Duodenal mucosa (tissue), 2 donors: ENCODE measurements around the gene HMGA1.
A peak's percentile ranks its signal among the peaks of the same experiment; 100 is the strongest.

ENCODE experiments used
- H3K27ac ChIP-seq: one replicate; pipeline ENCODE4 v1.7.0; 2013; ENCODE audit warnings: low read depth, low read length
- H3K27me3 ChIP-seq, 2 donors: one replicate each; pipeline ENCODE4 v1.7.0; 2013; ENCODE audit warnings: low read length in 2 of 2, control low read depth in 1 of 2; ENCODE audit not compliant: insufficient read depth in 2 of 2, control insufficient read depth in 1 of 2
- H3K36me3 ChIP-seq, 2 donors: one replicate each; pipeline ENCODE4 v1.7.0; 2013; ENCODE audit warnings: low read length in 2 of 2, control low read depth in 1 of 2; ENCODE audit not compliant: insufficient read depth in 2 of 2, control insufficient read depth in 1 of 2
- H3K4me1 ChIP-seq, 2 donors: one replicate each; pipeline ENCODE4 v1.7.0; 2013; ENCODE audit warnings: low read length in 2 of 2, control low read depth in 1 of 2; ENCODE audit not compliant: insufficient read depth in 2 of 2, control insufficient read depth in 1 of 2
- H3K4me3 ChIP-seq, 2 donors: one replicate each; pipeline ENCODE4 v1.7.0; 2013; ENCODE audit warnings: low read length in 2 of 2, low read depth in 1 of 2
- H3K9ac ChIP-seq, 2 donors: one replicate each; pipeline ENCODE4 v1.7.0; 2013; ENCODE audit warnings: low read length in 2 of 2, low read depth in 1 of 2
- H3K9me3 ChIP-seq, 2 donors: one replicate each; pipeline ENCODE4 v1.7.0; 2013; ENCODE audit warnings: low read length in 2 of 2, control low read depth in 1 of 2; ENCODE audit not compliant: control insufficient read depth in 1 of 2

Gene HMGA1

GRCh38 chr6:34236443-34237315 is at the start of gene HMGA1:
Gene HMGA1 (plus strand): TSS chr6:34236873. CDS start chr6:34240781, 3,908 bp downstream.
- H3K9ac ChIP-seq: peak within 1 kb of the TSS; percentile 81 to 95
- H3K9me3 ChIP-seq: no peaks in the 10 kb centered on the region
- H3K36me3 ChIP-seq: peaks cover 9 to 10% of the 10 kb centered on the region in 2 donors
- H3K27ac ChIP-seq: peak within 1 kb of the TSS; percentile 96
- no peaks in the 10 kb centered on the region for H3K27me3 ChIP-seq
- peak within 1 kb of the TSS; percentile 73 to 80 for H3K4me3 ChIP-seq
- peaks cover 29 to 30% of the 10 kb centered on the region in 2 donors for H3K4me1 ChIP-seq

- Histone ChIP-seq H3K9ac (no peak overlapping the region), H3K4me3 (no peak overlapping the region), H3K27me3 (no peaks in the 10 kb centered on the region), H3K36me3 (no peaks in the 10 kb centered on the region), H3K9me3 (no peaks in the 10 kb centered on the region), H3K4me1 (no peaks in the 10 kb centered on the region), H3K27ac (no peak overlapping the region)
Measured at GRCh38 chr6:34189806-34190503, 46.7 kb upstream of the HMGA1 start.

GRCh38 chr6:34190504-34191122 is 46.1 kb upstream of the HMGA1 start:
- no peaks in the 10 kb centered on the region for H3K36me3 ChIP-seq
- no peaks in the 10 kb centered on the region for H3K27me3 ChIP-seq
- no peak overlapping the region for H3K4me3 ChIP-seq
- H3K4me1 ChIP-seq: no peaks in the 10 kb centered on the region
- no peak overlapping the region for H3K9ac ChIP-seq
- H3K27ac ChIP-seq: no peak overlapping the region
- H3K9me3 ChIP-seq: no peaks in the 10 kb centered on the region

- H3K4me1 ChIP-seq: peaks cover 5 to 6% of the 10 kb centered on the region in 2 donors
- no peak overlapping the region for H3K4me3 ChIP-seq
- no peak overlapping the region for H3K9ac ChIP-seq
- H3K36me3 ChIP-seq: no peaks in the 10 kb centered on the region
- H3K9me3 ChIP-seq: no peaks in the 10 kb centered on the region
- H3K27me3 ChIP-seq: peaks cover 3 to 5% of the 10 kb centered on the region in 2 donors
- H3K27ac ChIP-seq: no peak overlapping the region
Measured at GRCh38 chr6:34194772-34195171, 41.9 kb upstream of the HMGA1 start.

- Histone ChIP-seq H3K9ac (peak overlapping the region in 1 of 2 donors; percentile 70), H3K9me3 (no peaks in the 10 kb centered on the region), H3K36me3 (no peaks in the 10 kb centered on the region), H3K4me3 (peak overlapping the region; percentile 73 to 82), H3K27me3 (peaks cover 3 to 5% of the 10 kb centered on the region in 2 donors), H3K4me1 (peaks cover 5 to 6% of the 10 kb centered on the region in 2 donors), H3K27ac (no peak overlapping the region)
Measured at GRCh38 chr6:34195726-34196115, 41.0 kb upstream of the HMGA1 start.

GRCh38 chr6:34196116-34196832 is 40.4 kb upstream of the HMGA1 start:
- H3K4me1 ChIP-seq: peaks cover 5 to 6% of the 10 kb centered on the region in 2 donors
- no peak overlapping the region for H3K27ac ChIP-seq
- peak overlapping the region; percentile 65 to 70 for H3K9ac ChIP-seq
- no peaks in the 10 kb centered on the region for H3K36me3 ChIP-seq
- H3K27me3 ChIP-seq: peaks cover 3 to 5% of the 10 kb centered on the region in 2 donors
- peak overlapping the region; percentile 73 to 82 for H3K4me3 ChIP-seq
- no peaks in the 10 kb centered on the region for H3K9me3 ChIP-seq

- no peak overlapping the region for H3K27ac ChIP-seq
- H3K4me1 ChIP-seq: peaks cover 5 to 6% of the 10 kb centered on the region in 2 donors
- peak overlapping the region; percentile 65 to 70 for H3K9ac ChIP-seq
Measured at GRCh38 chr6:34196833-34197195, 39.9 kb upstream of the HMGA1 start.

GRCh38 chr6:34200340-34200971 is 36.2 kb upstream of the HMGA1 start:
- Histone ChIP-seq H3K4me1 (peaks cover 5 to 6% of the 10 kb centered on the region in 2 donors), H3K36me3 (no peaks in the 10 kb centered on the region), H3K9me3 (no peaks in the 10 kb centered on the region), H3K27ac (no peak overlapping the region), H3K9ac (no peak overlapping the region), H3K4me3 (no peak overlapping the region), H3K27me3 (peaks cover 3 to 5% of the 10 kb centered on the region in 2 donors)

More at GRCh38 chr6:34196833-34197195, 39.9 kb upstream of the HMGA1 start:
- Histone ChIP-seq H3K4me3 (peak overlapping the region; percentile 73 to 82), H3K9me3 (no peaks in the 10 kb centered on the region), H3K27me3 (peaks cover 3 to 5% of the 10 kb centered on the region in 2 donors), H3K36me3 (no peaks in the 10 kb centered on the region)

- Histone ChIP-seq H3K9me3 (no peaks in the 10 kb centered on the region), H3K4me1 (peaks cover 2 to 3% of the 10 kb centered on the region in 2 donors), H3K27me3 (peaks cover 0 to 5% of the 10 kb centered on the region in 2 donors), H3K36me3 (no peaks in the 10 kb centered on the region), H3K4me3 (no peak overlapping the region), H3K27ac (no peak overlapping the region), H3K9ac (no peak overlapping the region)
Measured at GRCh38 chr6:34201455-34202107, 35.1 kb upstream of the HMGA1 start.
